Pancreas (tissue), 10 donors: ENCODE data around the gene PLS1. TPM values are rescaled to one million over a fixed set of nuclear protein-coding genes. Genes with fewer than 3 reads are reported as not detected.

Source experiments
- ATAC-seq, 4 donors: fragments of 200-7000 bp; cut with Tn5 transposase; one replicate each; pipeline versions ENCODE4 v1.8.0 to v1.9.1; 2020; ENCODE audit warnings: mild to moderate bottlenecking in 4 of 4, moderate library complexity in 4 of 4
- DNase-seq, 6 donors: peaks; one replicate each; pipeline ENCODE4 v3.0.0-alpha.2; 2020
- FAIRE-seq: peaks from 2 replicates; lab custom pipeline; 2012; peaks lifted over from hg19 to GRCh38; lab: Jason Lieb, UNC
- H3K27ac ChIP-seq, 4 donors: fragments of 200-600 bp; sonication (generic); 1 replicate in 3 of 4; 2 replicates in 1 of 4; pipeline versions ENCODE4 v1.5.0 to v1.8.0; 2020
- H3K27me3 ChIP-seq, 4 donors: fragments of 200-600 bp; one replicate each; pipeline ENCODE4 v1.8.0; 2021
- H3K36me3 ChIP-seq, 3 donors: fragments of 200-600 bp; sonication (generic) in 1 of 3; one replicate each; pipeline versions ENCODE4 v1.5.0 to v1.8.0; 2020 to 2021
- H3K4me1 ChIP-seq, 3 donors: fragments of 200-600 bp; one replicate each; pipeline ENCODE4 v1.8.0; 2021
- H3K4me3 ChIP-seq, 4 donors: fragments of 200-600 bp; sonication (generic) in 2 of 4; one replicate each; pipeline versions ENCODE4 v1.5.0 to v1.8.0; 2020 to 2021
- H3K9me3 ChIP-seq, 4 donors: fragments of 200-600 bp; one replicate each; pipeline ENCODE4 v1.8.0; 2021
- CTCF ChIP-seq, 4 donors: fragments of 200-600 bp; sonication (generic) in 3 of 4; IDR thresholded peaks; one replicate each; pipeline versions ENCODE4 v1.5.0 to v1.8.0; 2021; ENCODE audit warnings: antibody characterized with exemption in 4 of 4
- WGBS, 2 donors: extraction: QIAGEN DNeasy Blood & Tissue Kit; methylation state at CpG; one replicate each; pipeline ENCODE4 v1.1.7; 2013; 5-methylcytosine and 5-hydroxymethylcytosine counted together
- intact Hi-C, 3 donors: fragments of 100-400 bp; cut with DNase I; formaldehyde crosslinking; loops; one replicate each; pipeline versions ENCODE4 v1.11.1 to v1.14.2; 2022
- polyA plus RNA-seq, 2 donors: library from polyadenylated mRNA; stranded (reverse); fragments of 200-250 nt; gene quantifications; one replicate each; pipeline ENCODE4 v1.2.3, GENCODE V29; 2013
- total RNA-seq, 6 donors: library from RNA; stranded (reverse); fragmentation: NEBNext Ultra II Directional in 4 of 6; extraction: Animal tissue kit (Norgen Biotek cat#: 25700) in 4 of 6; gene quantifications; one replicate each; pipeline versions ENCODE4 v1.2.1 to v1.2.4, GENCODE V29; 2021 to 2023
- donor health status: healthy with polysubstance abuse.
- donor health status: DM: no; HTN: no; CAD: no; lungs with moderate emphysema.
- donor health status: DM: no; HTN: no; CAD: no.
- donor health status: control.
- donor health status: control.
- donor health status: Bipolar disorder and iron deficiency.
- donor health status: DM: yes; HTN: yes; CAD: no.
- donor health status: DM: no; HTN: no; CAD: no.
- donor health status: DM: no; HTN: no; CAD: no.
- donor health status: DM: yes; HTN: yes; CAD: no.

PLS1 gene
- total and polyA plus RNA-seq, 8 donors = 3.0 to 23.6 (median 10.2) TPM

GRCh38 chr3:142644502-142644901 lies 48.3 kb downstream of the PLS1 start:
- no peak for TF ChIP-seq CTCF (IDR thresholded peaks at IDR 0.05)
- Histone ChIP-seq H3K9me3 (no peaks in the 10 kb centered on the region), H3K4me3 (no peak overlapping the region), H3K27me3 (no peaks in the 10 kb centered on the region), H3K4me1 (peaks cover 0 to 5% (median 0%) of the 10 kb centered on the region in 3 donors), H3K36me3 (no peaks in the 10 kb centered on the region), H3K27ac (no peak overlapping the region)
- DNase-seq (no peak), ATAC-seq (no peak), FAIRE-seq (no peak)
- 74 to 78% methylated on average over 6 of the region's 6 CpGs for WGBS, 2 donors
- intact Hi-C loops = no loop called here

GRCh38 chr3:142645236-142645793 lies 49.1 kb downstream of the PLS1 start:
- Histone ChIP-seq H3K27me3 (no peaks in the 10 kb centered on the region), H3K36me3 (no peaks in the 10 kb centered on the region), H3K9me3 (no peaks in the 10 kb centered on the region), H3K27ac (peak overlapping the region in 1 of 4 donors; percentile 37), H3K4me1 (peaks cover 0 to 5% (median 0%) of the 10 kb centered on the region in 3 donors), H3K4me3 (no peak overlapping the region)
- intact Hi-C loops = no loop called here
- FAIRE-seq = no peak
- TF ChIP-seq CTCF (IDR thresholded peaks at IDR 0.05) = no peak
- peak in 3 of 4 donors; percentile 56 to 79 (median 73) for ATAC-seq
- DNase-seq = no peak
- 75 to 82% methylated on average over 2 of the region's 2 CpGs for WGBS, 2 donors

GRCh38 chr3:142646020-142646785 lies 50.0 kb downstream of the PLS1 start:
- H3K4me1 ChIP-seq = peaks cover 0 to 5% (median 0%) of the 10 kb centered on the region in 3 donors
- 90 to 95% methylated on average over 5 of the region's 5 CpGs for WGBS, 2 donors
- no peak for FAIRE-seq
- H3K36me3 ChIP-seq = no peaks in the 10 kb centered on the region
- DNase-seq = no peak
- intact Hi-C loops = no loop called here
- no peak overlapping the region for H3K4me3 ChIP-seq
- no peak for TF ChIP-seq CTCF (IDR thresholded peaks at IDR 0.05)
- H3K9me3 ChIP-seq = no peaks in the 10 kb centered on the region
- ATAC-seq = no peak
- no peak overlapping the region for H3K27ac ChIP-seq
- H3K27me3 ChIP-seq = no peaks in the 10 kb centered on the region

GRCh38 chr3:142647856-142648255 lies 51.7 kb downstream of the PLS1 start:
- no peak for DNase-seq
- Histone ChIP-seq H3K4me1 (peaks cover 0 to 5% (median 0%) of the 10 kb centered on the region in 3 donors), H3K9me3 (no peaks in the 10 kb centered on the region), H3K4me3 (no peak overlapping the region), H3K27me3 (no peaks in the 10 kb centered on the region), H3K27ac (no peak overlapping the region), H3K36me3 (no peaks in the 10 kb centered on the region)
- peak in 3 of 4 donors; percentile 47 to 69 (median 51) for ATAC-seq
- intact Hi-C loops = no loop called here
- no peak for FAIRE-seq
- no peak for TF ChIP-seq CTCF (IDR thresholded peaks at IDR 0.05)
- 90 to 93% methylated on average over 1 of the region's 1 CpG for WGBS, 2 donors

- H3K27me3 ChIP-seq = no peaks in the 10 kb centered on the region
- intact Hi-C loops = no loop called here
- TF ChIP-seq CTCF (IDR thresholded peaks at IDR 0.05) = no peak
- 89 to 90% methylated on average over 3 of the region's 3 CpGs for WGBS, 2 donors
- no peak for ATAC-seq
- H3K36me3 ChIP-seq = no peaks in the 10 kb centered on the region
- H3K9me3 ChIP-seq = no peaks in the 10 kb centered on the region
- H3K4me3 ChIP-seq = no peak overlapping the region
- H3K4me1 ChIP-seq = peaks cover 0 to 5% (median 0%) of the 10 kb centered on the region in 3 donors
- DNase-seq = no peak
- no peak overlapping the region for H3K27ac ChIP-seq
- FAIRE-seq = no peak
Observed at GRCh38 chr3:142648950-142649349, 52.8 kb downstream of the PLS1 start.
